GM12892 (cell line): ENCODE measurements around the gene B9D1.
"Not testable (repeated sequence)": the region's sequence is repeated elsewhere in the genome, so short reads cannot be mapped to it uniquely, and the experiment has no call there.

Source experiments
- DNase-seq: peaks from one replicate; pipeline ENCODE4 v3.0.0; 2011; ENCODE audit not compliant: insufficient read length
- FAIRE-seq: peaks from 2 replicates; lab custom pipeline; 2011; peaks lifted over from hg19 to GRCh38; lab: Jason Lieb, UNC
- POLR2A ChIP-seq: IDR thresholded peaks from 2 replicates; pipeline ENCODE4 v1.6.1; 2011; ENCODE audit warnings: low read depth, low read length, control low read depth
- POLR2AphosphoS5 ChIP-seq: IDR thresholded peaks from 2 replicates; pipeline ENCODE4 v1.6.1; 2011; ENCODE audit warnings: low read depth, low read length, control low read depth
- TAF1 ChIP-seq: IDR thresholded peaks from 2 replicates; pipeline ENCODE4 v1.6.1; 2011; ENCODE audit warnings: low read depth, mild to moderate bottlenecking, control low read depth, low read length, borderline replicate concordance

B9D1 gene

DNA sequence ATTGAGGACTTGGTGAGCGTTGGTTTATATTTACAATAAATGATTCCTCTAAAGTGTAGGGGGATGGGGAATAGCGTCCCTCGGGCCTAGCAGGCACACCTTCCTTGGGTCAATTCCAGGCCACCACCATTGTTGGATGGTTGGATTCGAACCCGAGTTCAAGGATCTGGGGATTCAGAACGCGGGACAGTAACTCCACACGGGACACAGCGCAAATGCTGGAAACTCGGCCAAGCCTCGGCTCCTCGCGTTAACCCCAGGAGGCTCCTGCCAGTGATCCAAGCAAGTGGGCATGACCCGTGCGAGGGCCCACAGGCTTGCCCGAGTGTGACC lies 613 bp downstream of the B9D1 start:
- TF ChIP-seq TAF1: no peak
- TF ChIP-seq POLR2A: no peak
- TF ChIP-seq POLR2AphosphoS5: no peak
- FAIRE-seq: no peak
- DNase-seq: no peak

DNA sequence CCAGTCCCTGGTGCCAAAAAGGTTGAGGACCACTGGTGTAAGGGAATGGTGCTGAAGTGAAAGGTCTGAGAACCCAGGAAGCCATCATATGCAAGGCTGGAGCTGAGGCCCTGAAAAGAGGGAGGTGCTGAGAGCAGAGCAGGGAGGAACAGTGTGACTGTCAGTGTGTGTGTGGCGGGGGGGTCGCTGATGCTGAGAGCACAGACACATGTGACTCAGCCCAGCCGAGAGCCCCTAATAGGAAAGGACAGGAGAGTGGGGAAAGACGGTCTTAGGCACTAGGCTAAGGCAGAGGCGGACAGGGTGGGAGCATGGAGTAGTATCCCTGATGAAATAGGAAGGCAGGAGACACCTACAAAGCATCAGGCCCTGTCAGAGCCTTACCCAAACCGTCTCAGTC lies 1.2 kb downstream of the B9D1 start:
- DNase-seq (no peak), FAIRE-seq (peak; percentile 17)
- TF ChIP-seq POLR2AphosphoS5: no peak
- no peak for TF ChIP-seq TAF1
- TF ChIP-seq POLR2A: no peak

DNA sequence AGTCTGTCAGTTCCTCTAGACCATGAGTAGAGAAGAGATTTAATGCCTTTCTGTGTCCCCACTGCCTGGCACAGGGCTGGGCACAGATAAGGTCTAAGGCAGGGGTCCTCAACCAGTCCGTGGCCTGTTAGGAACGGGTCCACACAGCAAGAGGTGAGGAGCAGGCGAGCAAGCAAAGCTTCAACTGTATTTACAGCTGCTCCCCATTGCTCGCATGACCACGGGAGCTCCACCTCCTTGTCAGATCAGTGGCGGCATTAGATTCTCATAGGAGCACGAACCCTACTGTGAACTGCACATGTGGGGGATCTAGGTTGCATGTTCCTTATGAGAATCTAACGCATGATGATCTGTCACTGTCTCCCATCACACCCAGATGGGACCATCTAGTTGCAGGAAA lies 1.8 kb downstream of the B9D1 start:
- no peak for FAIRE-seq
- TF ChIP-seq TAF1: no peak
- no peak for TF ChIP-seq POLR2A
- TF ChIP-seq POLR2AphosphoS5: no peak
- DNase-seq: no peak

DNA sequence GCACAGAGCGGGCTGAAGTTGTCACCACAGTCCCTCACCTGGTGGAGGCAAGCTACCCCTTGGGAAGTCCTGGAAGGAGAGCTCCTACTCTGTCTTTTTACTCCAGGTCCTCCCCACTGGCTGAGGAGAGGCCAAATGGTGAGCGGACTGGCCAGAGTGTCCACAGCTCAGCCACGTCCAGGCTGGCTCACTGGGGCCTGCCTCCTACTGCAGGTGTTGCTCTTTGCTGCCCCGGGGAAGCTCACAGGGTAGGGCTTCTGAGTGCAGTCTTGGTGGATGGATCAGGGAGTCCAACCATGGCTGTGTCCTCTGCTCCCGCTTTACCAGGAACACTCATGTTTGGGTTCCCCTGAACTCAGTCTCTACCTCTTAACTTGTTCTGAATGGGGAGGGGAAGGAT lies 2.7 kb downstream of the B9D1 start:
- TF ChIP-seq POLR2AphosphoS5: no peak
- no peak for TF ChIP-seq TAF1
- no peak for TF ChIP-seq POLR2A
- no peak for FAIRE-seq
- DNase-seq: no peak

DNA sequence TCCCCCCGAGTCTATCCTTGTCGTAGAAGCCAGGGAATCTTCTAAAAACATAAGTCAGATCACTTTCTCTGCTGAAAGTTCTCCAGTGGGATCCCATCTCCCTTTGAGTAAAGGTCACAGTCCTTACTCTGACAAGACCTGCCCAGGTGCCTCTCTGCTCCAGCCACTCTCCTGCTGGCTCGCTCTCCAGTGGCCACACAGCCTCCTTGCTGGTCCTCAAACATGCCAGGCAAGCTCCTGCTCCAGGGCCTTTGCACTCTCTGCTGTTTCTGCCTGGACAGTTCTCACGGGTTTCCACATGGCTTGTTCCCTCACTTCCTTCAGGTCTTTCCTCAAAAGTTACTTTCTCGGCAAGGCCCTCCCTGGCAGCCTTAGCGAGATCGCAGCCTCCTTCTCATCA lies 3.4 kb downstream of the B9D1 start:
- FAIRE-seq: no peak
- TF ChIP-seq POLR2AphosphoS5: no peak
- no peak for DNase-seq

DNA sequence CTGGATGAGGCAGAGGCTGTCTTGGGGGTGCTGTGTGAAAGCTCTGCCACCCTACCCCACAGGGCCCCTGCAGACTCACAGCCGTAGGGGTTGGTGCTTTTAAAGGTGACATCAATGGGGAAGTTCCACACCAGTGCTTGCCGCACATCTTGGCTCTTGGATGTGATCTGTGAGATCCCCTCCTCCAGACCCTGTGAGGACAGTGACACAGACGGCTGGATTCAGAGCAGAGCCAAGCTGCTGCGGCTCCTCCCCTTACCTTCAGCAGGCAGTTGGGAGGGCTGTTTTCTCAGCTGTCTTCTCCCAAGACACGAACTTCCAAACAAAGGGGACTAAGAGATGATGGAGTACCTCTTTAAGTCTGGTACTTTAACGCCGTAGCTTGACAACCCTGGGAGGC lies 4.8 kb downstream of the B9D1 start:
- DNase-seq: no peak
- TF ChIP-seq TAF1 (no peak), POLR2A (no peak), POLR2AphosphoS5 (no peak)
- no peak for FAIRE-seq

DNA sequence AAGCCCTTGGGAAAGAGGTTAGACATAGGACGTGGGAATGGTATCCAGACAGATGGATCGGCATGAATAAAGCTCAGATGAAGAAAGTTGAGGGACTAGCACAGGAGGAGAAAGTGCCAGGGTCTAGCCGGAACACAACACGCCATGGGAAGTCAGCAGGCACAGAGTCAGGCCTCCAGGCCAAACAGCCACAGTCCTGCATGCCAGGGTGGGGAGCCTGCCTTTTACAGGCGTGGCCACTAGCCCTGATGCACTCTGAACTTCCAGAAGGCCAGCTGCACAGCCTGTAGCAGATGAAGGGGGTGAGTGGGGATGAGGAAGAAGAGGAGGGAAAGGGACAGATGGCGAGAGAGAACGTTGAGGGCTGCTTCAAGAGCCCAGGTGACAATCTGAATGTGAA lies 5.2 kb downstream of the B9D1 start:
- TF ChIP-seq POLR2A: no peak
- no peak for TF ChIP-seq TAF1
- no peak for TF ChIP-seq POLR2AphosphoS5
- FAIRE-seq: no peak
- DNase-seq: no peak

DNA sequence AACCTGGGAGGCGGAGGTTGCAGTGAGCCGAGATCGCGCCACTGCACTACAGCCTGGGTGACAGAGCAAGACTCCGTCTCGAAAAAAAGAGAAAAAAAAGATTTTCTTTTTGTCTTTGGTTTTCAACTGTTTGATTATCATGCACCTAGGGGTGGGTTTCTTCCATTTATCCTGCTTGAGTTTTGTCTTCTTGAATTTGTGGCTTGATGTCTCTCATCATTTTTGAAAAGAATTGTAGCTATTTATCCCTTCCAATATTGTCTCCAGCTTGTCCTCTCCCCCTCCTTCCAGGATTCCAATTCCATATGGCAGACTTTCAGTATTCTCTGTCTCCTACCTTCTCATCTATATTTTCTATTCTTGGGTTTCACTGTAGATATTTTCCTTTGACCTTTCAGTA lies 7.8 kb downstream of the B9D1 start:
- no peak for DNase-seq
- TF ChIP-seq TAF1 (no peak), POLR2A (no peak), POLR2AphosphoS5 (no peak)
- FAIRE-seq: no peak

DNA sequence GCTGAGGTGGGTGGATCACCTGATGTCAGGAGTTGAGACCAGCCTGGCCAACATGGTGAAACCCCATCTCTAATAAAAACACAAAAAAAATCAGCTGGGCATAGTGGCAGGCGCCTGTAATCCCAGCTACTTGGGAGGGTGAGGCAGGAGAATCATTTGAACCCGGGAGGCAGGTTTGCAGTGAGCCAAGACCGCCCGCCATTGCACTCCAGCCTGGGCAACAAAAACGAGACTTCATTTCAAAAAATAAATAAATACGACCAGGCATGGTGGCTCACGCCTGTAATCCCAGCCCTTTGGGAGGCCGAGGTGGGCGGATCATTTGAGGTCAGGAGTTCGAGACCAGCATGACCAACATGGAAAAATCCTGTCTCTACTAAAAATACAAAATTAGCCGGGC lies 9.1 kb downstream of the B9D1 start:
- not testable (repeated sequence) for DNase-seq, FAIRE-seq

DNA sequence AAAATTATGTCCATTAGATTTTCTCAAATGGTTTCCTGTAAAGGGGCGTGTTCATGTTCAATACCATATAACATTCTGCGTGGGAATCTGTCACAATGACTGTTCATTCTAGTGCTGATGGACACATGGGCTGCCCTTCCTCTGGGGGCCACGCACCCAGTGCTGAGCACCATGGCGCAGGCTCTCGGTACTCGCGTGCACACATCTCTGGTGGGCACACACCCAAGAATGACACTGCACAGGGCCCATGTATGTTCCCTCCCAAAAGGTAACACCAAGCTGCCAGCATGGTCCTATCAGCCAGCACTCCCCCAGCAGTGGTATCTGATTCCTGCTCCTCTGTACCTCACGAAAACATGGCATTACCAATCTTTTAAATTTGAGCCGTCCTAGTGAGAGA lies 13.7 kb downstream of the B9D1 start:
- no peak for FAIRE-seq
- DNase-seq: no peak
- no peak for TF ChIP-seq TAF1
- no peak for TF ChIP-seq POLR2A
- TF ChIP-seq POLR2AphosphoS5: no peak

DNA sequence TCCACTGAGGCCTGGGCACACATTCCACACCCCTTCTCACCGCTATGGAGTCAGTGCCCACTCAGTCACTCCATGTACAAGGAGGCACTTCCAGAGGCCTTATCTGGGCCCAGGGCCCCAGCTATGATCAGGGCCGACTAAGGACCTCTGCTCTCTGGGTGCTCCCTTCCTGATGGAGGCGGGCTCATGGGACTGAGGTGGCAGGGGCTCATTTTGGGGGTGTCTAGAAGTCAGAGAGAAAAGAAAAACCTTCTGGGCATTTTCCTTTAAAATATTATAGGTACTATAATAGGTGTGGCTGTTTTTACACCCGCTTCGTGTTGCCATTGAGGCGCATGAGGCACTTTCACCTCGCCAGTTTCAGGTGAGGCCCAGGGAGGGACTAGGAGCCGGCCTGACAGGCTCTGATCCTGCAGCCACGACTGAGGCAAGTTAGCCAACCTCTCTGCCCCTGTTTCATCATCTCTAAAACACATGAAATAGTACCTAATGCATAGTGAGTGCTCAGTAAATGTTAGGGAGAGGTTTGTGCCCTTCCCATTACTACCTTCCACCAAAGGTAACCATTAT lies 14.4 kb downstream of the B9D1 start:
- no peak for FAIRE-seq
- no peak for DNase-seq
- TF ChIP-seq POLR2AphosphoS5 (no peak), TAF1 (no peak), POLR2A (no peak)

DNA sequence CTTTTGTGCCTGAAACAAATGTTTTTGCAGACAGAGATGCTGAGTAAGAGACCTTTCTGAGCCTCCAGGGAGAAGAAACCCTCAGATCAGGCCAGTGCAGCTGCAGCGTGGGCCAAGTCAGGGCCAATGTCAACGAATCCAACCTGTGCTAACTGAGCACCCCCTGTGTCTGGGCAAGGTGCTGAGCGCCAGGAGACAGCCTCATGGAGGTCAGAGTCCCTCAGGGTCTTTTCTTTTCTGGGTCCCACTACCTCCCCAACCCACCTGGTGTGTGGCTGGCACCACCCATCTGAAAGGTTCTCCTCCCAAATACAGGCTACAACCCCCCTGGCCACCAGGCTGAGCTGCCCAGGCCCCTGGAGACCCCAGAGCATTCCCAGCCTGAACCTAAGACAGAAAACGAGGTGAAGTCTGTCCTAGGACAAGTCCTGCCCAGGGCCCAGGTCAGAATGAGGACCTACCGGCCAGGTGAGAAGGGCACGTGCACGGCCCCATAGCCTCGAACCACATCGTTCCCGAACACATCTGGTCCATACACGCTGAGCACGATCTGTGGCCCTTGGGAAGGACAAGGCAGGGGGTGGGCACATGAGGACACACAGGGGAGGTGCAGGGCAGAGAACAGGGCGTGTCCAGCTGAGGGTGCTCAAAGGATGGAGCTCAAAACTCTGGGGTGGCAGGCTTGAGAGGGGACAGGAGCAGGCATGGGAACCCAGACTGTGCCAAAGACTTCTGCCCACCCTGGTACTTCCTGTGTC lies 15.0 kb downstream of the B9D1 start:
- DNase-seq: no peak

DNA sequence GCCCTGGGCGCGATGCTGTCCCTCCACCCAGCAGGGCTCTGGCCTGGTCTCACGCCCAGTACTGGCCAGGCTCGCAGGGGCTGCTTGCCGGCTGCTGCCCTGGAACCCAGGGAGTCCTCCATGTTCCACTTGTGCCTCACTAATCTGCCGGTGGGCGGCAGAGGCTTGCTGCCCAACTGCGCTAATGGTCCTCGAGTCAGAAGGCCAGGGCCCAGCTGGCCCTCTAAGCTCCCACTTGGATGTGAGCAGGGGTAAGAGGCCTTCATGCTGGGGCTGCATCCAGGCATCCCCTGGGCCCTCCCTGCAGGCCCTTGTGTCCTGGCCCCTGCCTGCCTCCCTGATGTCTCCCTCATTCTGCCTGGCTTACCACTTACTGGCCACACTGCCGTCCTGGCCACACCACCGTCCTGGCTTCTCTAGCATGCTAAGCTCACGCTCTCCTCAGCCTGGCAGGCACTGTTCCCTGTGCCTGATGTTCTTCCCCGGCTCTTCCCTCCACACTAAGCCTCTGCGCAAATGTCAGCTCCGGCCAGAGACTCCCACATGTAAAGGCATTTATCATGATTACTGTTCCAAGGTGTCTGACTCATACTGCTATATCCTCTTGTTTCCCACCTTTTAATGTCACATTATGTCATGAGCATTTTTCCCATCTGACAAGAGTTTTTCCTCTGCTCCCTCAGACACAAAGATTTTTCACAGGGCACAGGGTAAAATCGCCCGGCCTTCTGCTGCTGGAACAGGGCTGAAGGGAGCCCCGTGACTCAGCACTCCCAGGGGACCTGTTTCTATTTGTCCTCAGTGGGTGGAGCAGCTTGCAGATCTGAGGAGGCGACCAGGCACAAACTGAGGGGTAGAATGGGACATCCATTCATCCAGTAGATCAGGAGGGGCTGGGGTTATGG lies 15.9 kb downstream of the B9D1 start:
- FAIRE-seq: no peak
- no peak for DNase-seq
- no peak for TF ChIP-seq TAF1

More for the DNA sequence above, 15.0 kb downstream of the B9D1 start:
- no peak for TF ChIP-seq TAF1
- no peak for TF ChIP-seq POLR2AphosphoS5
- TF ChIP-seq POLR2A: no peak
- FAIRE-seq: no peak
